Raji (cell line): ENCODE data around the gene RCAN3.
A peak's percentile ranks its signal among the peaks of the same experiment; 100 is the strongest.

Source experiments
- POLR2A ChIP-seq: IDR thresholded peaks from 2 replicates; pipeline ENCODE4 v1.6.1; 2011; ENCODE audit warnings: low read depth, low read length, control low read depth; ENCODE audit not compliant: insufficient read depth

The RCAN3 gene

GRCh38 chr1:24528744-24529143 is 26.1 kb downstream of the RCAN3 start:
- TF ChIP-seq POLR2A = no peak

- TF ChIP-seq POLR2A = no peak
Measured at GRCh38 chr1:24535021-24535424, 32.4 kb downstream of the RCAN3 start.

- no peak for TF ChIP-seq POLR2A
Measured at GRCh38 chr1:24535778-24536177, 33.1 kb downstream of the RCAN3 start.

DNA sequence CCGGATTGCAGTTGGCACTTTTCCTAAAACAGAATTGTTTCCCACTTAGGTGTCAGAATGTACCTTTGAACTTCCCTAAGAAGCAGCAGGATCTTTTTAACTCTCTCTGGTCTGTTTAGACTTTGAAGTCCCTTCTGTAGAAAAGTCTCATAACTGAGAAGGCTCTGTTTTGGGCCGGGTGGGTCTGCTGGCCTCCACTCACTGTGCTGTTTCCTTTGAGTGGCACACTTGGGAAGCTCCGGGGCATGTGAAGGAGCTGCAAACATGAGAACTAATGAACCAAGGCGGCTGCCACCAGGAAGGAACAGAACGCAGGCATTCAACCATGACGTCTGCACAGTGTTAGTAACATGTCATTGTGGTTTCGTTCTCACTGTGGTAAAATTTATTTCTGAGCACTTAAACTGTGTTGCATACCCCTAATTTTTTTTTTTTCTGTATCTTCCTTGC is 33.8 kb downstream of the RCAN3 start:
- 0 out of 2 replicates have a peak, but pooled peaks have one; percentile 24 for TF ChIP-seq POLR2A

DNA sequence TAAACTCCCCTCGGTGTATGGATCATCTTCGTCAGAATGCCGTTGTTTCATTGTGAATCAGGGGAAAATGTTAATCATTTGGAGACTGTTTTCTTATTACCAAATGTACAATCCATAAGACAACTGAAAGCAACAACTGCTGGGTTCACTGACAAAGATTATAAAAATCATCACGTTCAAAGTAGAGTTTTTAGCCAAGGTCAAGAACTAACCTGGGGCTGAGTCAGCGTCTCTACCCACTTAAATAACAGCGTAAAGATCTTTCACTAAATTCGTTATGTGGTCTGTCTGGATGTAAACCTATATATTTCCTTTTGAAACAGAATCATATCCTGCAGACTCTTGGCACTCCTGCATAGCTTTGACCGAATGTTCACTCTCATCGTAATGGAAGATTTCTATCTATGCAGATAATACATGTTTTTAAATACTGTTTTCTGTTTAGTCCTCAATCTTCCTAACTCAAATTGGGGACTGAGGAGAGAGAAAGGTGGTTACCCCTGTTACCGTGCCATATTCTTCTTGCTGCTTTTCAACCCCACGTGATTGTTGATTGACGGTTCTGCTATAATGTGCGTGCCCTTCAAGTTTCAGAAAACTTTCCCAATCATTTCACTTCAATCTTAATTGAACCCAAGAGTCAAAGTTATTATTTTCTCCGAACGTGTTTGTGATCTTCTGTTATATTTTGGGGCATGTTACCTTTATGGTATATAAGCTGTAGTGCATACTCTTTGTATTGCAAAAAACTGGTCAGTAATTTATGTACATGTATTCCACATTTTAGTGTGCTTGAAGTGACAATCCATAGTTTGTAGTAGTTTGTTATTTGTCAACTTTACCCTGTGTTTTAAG is 37.6 kb downstream of the RCAN3 start:
- no peak for TF ChIP-seq POLR2A

GRCh38 chr1:24540906-24541710 is 38.5 kb downstream of the RCAN3 start:
- no peak for TF ChIP-seq POLR2A

DNA sequence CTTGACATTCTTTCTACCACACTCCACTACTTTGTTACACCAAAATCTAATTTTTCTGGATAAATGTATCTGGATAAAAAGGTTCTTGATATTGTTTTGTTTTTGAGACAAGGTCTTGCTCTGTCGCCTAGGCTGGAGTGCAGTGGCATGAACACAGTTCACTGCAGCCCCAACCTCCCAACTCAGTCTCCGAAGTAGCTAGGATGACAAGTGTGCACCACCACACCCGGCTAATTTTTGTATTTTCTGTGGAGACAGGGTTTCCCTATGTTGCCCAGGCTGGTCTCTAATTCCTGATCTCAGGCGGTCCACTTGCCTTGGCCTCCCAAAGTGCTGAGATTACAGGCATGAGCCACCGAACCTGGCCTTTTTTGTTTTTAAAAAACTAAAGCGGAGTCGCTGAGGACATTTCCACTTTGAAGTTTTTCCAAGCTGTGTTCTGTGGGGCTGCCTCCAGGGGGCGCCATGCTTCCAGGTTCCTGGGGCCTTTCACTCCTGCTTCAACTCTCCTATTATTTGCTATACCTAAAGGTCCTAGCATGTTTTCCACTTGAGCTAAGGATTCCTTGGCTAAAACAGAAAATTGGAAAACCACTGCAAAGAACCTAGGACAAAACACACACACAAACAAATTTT is 39.2 kb downstream of the RCAN3 start:
- no peak for TF ChIP-seq POLR2A

GRCh38 chr1:24544239-24544638 is 41.6 kb downstream of the RCAN3 start:
- no peak for TF ChIP-seq POLR2A

DNA sequence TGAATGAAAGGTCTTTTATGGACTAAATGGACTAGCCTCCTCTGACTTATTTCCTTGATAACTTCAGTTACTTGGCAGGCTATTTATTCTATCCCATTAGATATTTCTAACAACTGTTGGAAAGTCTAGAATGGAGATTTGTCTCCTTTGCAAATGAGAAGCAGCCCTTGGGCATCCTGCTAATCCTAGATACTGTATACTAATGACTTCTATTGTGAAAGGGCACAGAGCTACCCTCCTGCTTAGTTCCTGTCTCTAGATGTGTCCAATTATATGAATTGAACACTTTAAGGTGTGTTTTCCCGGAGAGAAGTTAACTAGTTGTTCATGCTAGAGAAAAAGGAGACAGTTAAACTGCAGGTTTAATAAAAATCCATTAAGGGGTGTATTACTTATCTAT is 43.0 kb downstream of the RCAN3 start:
- no peak for TF ChIP-seq POLR2A

DNA sequence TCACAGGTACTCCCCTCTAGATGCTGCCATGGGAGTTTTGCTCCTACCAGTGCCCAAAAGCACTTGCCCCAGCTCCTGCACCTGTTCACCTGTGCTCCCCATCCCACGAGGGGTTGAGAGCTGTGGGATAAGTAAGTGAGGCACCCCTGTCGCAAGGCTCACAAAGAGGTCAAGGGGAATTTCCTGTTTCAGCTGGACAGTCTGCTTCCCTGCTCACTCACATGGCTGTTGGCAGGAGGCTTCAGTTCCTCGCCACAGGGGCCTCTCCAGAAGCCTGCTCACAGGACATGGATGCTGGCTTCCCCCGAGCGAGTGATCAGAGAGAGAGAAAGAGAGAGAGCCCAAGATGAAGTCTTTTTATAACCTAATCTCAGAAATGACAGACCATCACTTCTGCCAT is 44.6 kb downstream of the RCAN3 start:
- TF ChIP-seq POLR2A = no peak

DNA sequence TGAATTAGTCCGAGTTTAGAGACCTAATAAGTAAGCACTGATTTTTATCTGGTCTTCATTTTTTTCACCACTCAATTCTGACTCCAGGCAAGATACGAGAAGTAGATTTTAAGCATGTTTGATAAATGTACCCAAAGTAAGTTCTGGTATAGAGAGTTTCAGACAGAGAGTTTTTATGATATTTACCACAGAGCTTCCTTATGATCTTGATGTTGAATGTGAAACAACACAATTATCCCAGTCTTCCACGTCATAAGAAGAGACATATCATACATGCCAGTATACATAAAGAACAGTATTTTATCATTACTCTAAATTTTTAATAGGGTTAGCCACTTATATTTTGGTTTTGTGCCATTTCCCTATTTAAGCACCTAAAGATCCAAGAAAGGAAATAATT is 45.4 kb downstream of the RCAN3 start:
- TF ChIP-seq POLR2A = no peak

DNA sequence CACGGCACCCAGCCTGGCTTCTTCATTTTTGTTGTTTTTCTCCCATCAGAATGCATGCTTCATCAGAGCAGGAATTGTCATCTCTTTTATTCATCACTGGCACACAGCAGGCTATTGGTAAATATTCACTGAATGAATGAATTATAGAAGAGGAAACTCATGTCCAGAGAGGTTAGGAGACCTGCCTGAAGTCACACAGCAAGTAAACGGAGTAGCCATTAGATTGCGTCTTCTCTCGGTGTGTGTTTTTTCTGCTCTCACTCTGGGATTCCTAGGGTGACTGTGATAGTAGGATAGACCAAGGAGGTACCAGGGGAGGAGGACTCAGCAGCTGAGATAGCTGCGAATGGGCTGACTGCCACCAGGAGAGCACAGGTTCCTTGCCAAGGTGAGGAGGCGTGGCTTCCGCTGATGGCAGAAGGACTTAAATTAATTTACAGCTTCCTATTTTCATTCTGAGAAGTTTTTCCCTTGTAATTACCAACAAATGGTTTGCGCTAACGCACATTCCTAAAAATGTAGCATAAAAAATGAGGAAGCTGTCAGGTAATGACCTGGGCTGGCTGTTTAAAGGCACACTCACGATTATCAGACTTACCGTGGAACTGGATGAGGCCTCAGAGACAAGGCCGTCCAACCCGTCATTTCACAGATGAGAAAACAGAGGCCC is 48.8 kb downstream of the RCAN3 start:
- no peak for TF ChIP-seq POLR2A

DNA sequence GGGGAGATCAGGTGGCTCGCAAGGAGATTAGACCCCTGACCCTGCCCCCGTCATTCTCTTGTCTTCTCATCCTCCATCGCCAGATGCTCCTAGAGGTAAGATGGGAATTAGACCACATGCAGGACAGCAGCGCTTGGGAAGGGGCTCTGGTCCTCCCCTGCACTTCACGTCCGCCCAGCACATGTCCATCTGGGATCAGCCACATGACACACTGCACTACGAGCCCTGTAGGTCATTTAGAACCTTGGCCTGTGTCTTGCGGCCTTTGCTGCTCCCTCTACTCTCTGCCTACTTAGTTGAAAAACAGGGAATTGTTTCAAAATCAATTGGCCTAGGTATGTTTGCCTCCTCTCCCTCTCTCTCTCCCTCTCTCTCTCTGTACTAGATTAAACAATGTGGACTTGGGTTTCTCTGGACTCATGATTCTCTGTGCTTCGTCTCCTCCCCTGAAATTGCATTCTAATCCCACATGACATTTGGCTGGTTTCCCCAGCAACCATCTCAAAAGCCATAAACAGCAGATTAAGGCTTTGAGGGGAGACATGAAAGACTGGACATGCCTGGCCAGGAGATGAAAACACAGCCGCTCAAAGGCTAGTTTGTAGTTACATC is 49.4 kb downstream of the RCAN3 start:
- no peak for TF ChIP-seq POLR2A

- no peak for TF ChIP-seq POLR2A
Measured at GRCh38 chr1:24553931-24554330, 51.3 kb downstream of the RCAN3 start.

- no peak for TF ChIP-seq POLR2A
Measured at GRCh38 chr1:24554714-24555113, 52.1 kb downstream of the RCAN3 start.
